Astrocyte of the spinal cord (primary cell): Measurements from ENCODE around the gene PSMD5.

Source experiments
- DNase-seq: peaks from one replicate; pipeline ENCODE4 v3.0.0; 2011; ENCODE audit warnings: low read depth, low spot score
- H3K4me3 ChIP-seq: 2 replicates; pipeline ENCODE4 v1.5.1; 2011; ENCODE audit warnings: low read depth, mild to moderate bottlenecking, low read length, moderate library complexity
- in situ Hi-C: cut with HindIII; loops from 2 replicates; pipeline ENCODE4 v1.10.0; 2017; ENCODE audit warnings: low sequenced_read_pairs
- TF ChIP-seq, protein P1 (sequence below): IDR thresholded peaks from 2 replicates; pipeline ENCODE4 v1.5.1; 2012; ENCODE audit warnings: low read depth, mild to moderate bottlenecking, low read length, inconsistent platforms

Gene PSMD5

DNA sequence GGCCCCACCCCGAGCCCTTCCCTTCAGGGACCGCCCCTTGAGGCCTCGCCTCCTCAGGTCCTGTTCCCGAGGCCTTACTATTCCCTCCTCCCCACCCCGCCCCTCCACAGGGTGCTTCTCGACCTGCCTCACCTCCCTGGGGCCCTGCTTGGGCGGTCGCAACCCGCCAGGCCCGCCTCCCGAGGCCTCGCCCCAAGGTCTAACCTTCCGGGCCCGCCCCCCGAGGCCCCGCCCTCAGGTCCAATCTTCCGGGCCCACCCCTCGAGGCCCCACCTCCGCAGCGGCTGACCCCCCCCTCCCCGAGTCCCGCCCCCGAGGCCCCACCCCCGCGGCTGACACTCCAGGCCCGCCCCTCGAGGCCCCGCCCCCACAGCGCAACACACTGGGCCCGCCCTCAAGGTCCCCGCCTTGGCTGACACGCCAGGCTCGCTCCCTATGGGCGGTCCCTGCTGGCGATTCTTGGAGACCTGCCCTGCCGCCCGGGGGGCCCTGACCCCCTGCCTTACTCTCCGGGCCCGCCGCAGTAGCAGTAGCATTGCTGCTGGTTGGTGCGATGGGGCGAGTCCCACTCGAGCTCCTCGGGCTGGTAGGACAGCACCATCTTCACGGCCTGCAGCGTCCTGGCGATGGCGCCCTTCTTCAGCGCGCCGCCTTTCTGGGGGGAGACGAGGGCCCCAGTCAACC, 26.1 kb upstream of the PSMD5 start:
- in situ Hi-C loops: no loop called here
- TF ChIP-seq, protein P1, sequence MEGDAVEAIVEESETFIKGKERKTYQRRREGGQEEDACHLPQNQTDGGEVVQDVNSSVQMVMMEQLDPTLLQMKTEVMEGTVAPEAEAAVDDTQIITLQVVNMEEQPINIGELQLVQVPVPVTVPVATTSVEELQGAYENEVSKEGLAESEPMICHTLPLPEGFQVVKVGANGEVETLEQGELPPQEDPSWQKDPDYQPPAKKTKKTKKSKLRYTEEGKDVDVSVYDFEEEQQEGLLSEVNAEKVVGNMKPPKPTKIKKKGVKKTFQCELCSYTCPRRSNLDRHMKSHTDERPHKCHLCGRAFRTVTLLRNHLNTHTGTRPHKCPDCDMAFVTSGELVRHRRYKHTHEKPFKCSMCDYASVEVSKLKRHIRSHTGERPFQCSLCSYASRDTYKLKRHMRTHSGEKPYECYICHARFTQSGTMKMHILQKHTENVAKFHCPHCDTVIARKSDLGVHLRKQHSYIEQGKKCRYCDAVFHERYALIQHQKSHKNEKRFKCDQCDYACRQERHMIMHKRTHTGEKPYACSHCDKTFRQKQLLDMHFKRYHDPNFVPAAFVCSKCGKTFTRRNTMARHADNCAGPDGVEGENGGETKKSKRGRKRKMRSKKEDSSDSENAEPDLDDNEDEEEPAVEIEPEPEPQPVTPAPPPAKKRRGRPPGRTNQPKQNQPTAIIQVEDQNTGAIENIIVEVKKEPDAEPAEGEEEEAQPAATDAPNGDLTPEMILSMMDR: peak; percentile 59
- peak overlapping the region; percentile 37 for H3K4me3 ChIP-seq
- peak; percentile 96 for DNase-seq

DNA sequence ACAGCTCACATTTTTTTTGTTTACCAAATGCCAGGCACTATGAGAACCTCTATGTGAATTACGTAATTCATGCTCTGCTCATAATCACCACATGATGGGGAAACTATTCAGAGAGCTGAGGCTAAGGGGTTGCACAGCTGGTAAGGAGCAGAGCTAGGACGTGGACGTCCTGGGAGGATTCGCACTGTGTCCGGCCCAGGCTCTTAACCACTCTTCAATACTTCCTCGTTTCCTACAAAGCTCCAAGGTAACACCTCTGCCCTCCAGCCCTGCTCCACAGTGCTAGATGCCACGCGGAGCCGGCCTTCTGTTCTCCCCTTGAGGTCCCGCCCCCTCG, 25.6 kb upstream of the PSMD5 start:
- DNase-seq: no peak
- in situ Hi-C loops: no loop called here
- peak overlapping the region; percentile 25 for H3K4me3 ChIP-seq
- TF ChIP-seq, protein P1: no peak

DNA sequence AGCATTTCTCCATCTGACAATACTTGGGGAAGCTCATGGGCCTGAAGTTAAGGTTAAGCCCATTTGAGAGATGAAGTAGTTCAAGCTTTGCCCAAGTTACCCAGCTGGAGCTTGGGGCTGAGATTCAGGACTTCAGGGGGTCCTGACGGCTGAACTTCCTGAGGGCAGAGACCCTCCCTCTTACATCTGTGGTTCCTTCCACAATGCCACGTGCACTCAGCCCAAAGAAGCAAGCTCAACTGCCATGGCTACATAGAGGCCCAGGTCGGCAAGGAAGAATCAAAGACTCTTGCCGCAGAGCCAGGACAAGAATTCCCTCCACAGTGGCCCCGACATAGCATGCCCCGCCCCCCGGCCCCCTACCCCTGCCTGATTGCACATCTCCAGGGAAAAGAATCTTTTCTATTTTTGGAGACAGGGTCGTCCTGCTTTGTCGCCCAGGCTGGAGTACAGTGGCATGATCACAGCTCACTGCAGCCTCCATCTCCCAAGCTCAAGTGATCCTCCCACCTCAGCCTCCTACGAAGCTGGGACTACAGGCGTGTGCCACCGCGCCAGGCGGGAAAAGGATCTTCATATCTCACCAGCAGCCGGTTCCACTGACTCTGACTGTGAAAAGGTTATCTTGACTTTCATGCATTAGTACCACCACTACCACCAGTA, 25.1 kb upstream of the PSMD5 start:
- no peak overlapping the region for H3K4me3 ChIP-seq

DNA sequence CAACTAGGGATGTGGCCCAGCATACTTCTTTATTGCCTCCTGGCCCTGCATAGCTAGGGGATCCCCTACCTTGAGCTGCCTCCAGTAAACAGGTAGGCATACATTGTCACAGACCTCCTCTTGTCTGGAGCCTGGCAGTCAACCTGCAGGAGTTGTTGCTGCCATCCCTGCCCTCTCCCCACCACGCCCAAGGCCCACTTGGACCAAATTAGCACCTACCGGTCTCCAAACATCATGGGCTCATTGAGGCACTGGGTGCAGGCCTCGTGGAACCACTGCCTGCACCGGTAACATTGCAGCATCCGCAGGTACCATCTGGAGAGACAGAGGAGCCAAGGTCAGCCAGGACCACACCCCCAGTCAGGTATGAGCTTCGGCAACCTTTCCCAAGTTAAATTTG, 23.9 kb upstream of the PSMD5 start:
- H3K4me3 ChIP-seq: no peak overlapping the region
- DNase-seq: no peak
- in situ Hi-C loops: no loop called here
- TF ChIP-seq, protein P1: no peak

More for the DNA sequence above, 25.1 kb upstream of the PSMD5 start:
- in situ Hi-C loops: no loop called here
- no peak for DNase-seq
- TF ChIP-seq, protein P1: no peak

DNA sequence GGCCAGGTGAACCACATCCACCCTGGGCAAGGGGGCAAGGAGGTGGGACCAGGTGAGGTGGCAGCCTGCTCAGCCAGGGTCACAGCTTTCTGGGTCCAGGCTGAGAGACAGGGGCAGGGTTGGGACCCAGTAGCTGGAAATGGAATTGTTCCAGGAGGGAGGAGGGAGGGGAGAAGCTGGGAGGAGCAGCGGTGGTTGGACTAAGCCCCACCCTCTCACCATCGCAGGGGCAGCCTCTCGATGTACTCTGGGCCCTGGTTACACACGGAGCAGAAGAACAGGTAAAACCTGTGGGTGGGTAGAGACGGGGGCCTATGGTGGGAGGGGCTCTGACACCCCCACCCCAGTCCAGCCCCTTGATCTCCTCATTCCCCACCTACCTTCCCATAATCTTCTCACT, 23.1 kb upstream of the PSMD5 start:
- no peak for DNase-seq
- TF ChIP-seq, protein P1: no peak
- in situ Hi-C loops: no loop called here
- no peak overlapping the region for H3K4me3 ChIP-seq

DNA sequence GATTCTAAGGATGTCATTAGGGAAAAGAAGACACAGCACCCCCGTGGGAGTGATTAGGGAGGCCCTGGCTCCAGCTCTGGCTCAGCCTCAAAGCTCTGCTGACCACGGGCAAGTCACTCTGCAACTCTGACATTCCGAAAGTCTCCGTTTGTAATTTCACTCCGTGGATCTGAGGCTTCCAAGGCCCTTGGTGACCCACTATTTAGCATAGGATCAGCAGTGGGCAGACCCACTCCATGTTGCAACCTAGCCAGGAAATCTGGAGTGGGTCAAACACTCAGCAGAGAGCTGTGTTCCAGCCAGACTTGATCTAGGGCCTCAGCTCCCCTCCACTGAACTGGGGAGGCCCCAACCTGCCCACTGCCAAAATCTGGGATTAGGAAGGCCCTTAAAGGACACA, 22.5 kb upstream of the PSMD5 start:
- no peak overlapping the region for H3K4me3 ChIP-seq
- DNase-seq: no peak
- in situ Hi-C loops: no loop called here
- TF ChIP-seq, protein P1: no peak
